ENCODE data around the gene INTS3. TPM values are rescaled to one million over a fixed set of nuclear protein-coding genes. Genes with fewer than 3 reads are reported as not detected.
"Not testable (repeated sequence)": the region's sequence is repeated elsewhere in the genome, so short reads cannot be mapped to it uniquely, and the experiment has no call there.

Gene INTS3
- total RNA-seq, 1 donor from 2014 or later, result 20.7 TPM

GRCh38 chr1:153752072-153752471 lies 24.2 kb downstream of the INTS3 start:
- peak; percentile 75 for DNase-seq (ENCODE audit: low read depth, low spot score)

- peak; percentile 75 for DNase-seq (ENCODE audit: low read depth, low spot score)
These were observed 24.8 kb downstream of the INTS3 start for GRCh38 chr1:153752571-153753195.

GRCh38 chr1:153754266-153754665 lies 26.4 kb downstream of the INTS3 start:
- no peak for DNase-seq (ENCODE audit: low read depth, low spot score)

GRCh38 chr1:153760440-153760839 lies 32.6 kb downstream of the INTS3 start:
- no peak for DNase-seq (ENCODE audit: low read depth, low spot score)

- DNase-seq (ENCODE audit: low read depth, low spot score), result peak; percentile 66
These were observed 35.7 kb downstream of the INTS3 start for GRCh38 chr1:153763365-153764225.

GRCh38 chr1:153764310-153764709 lies 36.5 kb downstream of the INTS3 start:
- no peak for DNase-seq (ENCODE audit: low read depth, low spot score)

GRCh38 chr1:153766663-153767062 lies 38.8 kb downstream of the INTS3 start:
- not testable (repeated sequence) for DNase-seq (ENCODE audit: low read depth, low spot score)

- no peak for DNase-seq (ENCODE audit: low read depth, low spot score)
These were observed 39.7 kb downstream of the INTS3 start for GRCh38 chr1:153767519-153767918.

- DNase-seq (ENCODE audit: low read depth, low spot score), result no peak
These were observed 40.7 kb downstream of the INTS3 start for GRCh38 chr1:153768316-153769181.

GRCh38 chr1:153769221-153769620 lies 41.4 kb downstream of the INTS3 start:
- DNase-seq (ENCODE audit: low read depth, low spot score), result no peak

GRCh38 chr1:153770797-153771196 lies 42.9 kb downstream of the INTS3 start:
- DNase-seq (ENCODE audit: low read depth, low spot score), result no peak

- DNase-seq (ENCODE audit: low read depth, low spot score), result no peak
These were observed 43.4 kb downstream of the INTS3 start for GRCh38 chr1:153771261-153771660.

GRCh38 chr1:153771841-153772593 lies 44.2 kb downstream of the INTS3 start:
- no peak for DNase-seq (ENCODE audit: low read depth, low spot score)

- no peak for DNase-seq (ENCODE audit: low read depth, low spot score)
These were observed 45.5 kb downstream of the INTS3 start for GRCh38 chr1:153773096-153773921.

GRCh38 chr1:153774026-153774595 lies 46.3 kb downstream of the INTS3 start:
- no peak for DNase-seq (ENCODE audit: low read depth, low spot score)

GRCh38 chr1:153774780-153775457 lies 47.1 kb downstream of the INTS3 start, which contains the start of gene SLC27A3:
Gene SLC27A3, plus strand, starts transcription at chr1:153775407. Its CDS starts 91 bp downstream, at chr1:153775498.
- DNase-seq (ENCODE audit: low read depth, low spot score), result no peak

GRCh38 chr1:153775458-153776327 lies 47.8 kb downstream of the INTS3 start:
- DNase-seq (ENCODE audit: low read depth, low spot score), result no peak

GRCh38 chr1:153776352-153776751 lies 48.5 kb downstream of the INTS3 start:
- DNase-seq (ENCODE audit: low read depth, low spot score), result no peak
